Occipital lobe (tissue), 3 donors: ENCODE data around the gene FMO3. TPM values are rescaled to one million over a fixed set of nuclear protein-coding genes. Genes with fewer than 3 reads are reported as not detected.

Source experiments
- DNase-seq: peaks from one replicate; lab custom pipeline; 2025; lab: John Stamatoyannopoulos, UW
- small RNA-seq: library from RNA; depleted of rRNA; stranded (forward); fragments of <200 nt; gene quantifications from one replicate; pipeline ENCODE3, GENCODE V24; 2014
- total RNA-seq: library from RNA; depleted of rRNA; stranded (reverse); fragments of >200 nt; gene quantifications from one replicate; pipeline ENCODE4 v1.2.3, GENCODE V29; 2014

Gene FMO3
- total RNA-seq, 1 donor from 2014 or later: not detected

DNA sequence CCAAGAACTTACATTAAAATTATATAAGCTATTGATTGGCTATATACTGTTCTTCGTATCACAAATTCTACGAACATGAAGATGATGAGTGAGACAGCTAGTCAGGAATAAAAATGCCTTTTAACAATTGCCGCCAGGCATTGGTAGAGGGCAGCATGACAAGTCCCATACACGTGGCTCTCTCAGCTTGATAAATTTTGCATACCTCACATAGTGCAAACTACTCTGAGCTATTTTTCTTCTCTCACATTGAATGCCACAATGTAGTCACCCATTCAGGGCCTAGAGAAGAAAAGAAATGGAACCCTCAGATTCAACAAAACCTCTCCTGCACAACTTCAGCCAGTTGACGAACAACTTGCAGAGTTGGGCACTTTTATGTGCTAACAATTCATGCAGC, 67.4 kb downstream of the FMO3 start:
- DNase-seq: no peak

DNA sequence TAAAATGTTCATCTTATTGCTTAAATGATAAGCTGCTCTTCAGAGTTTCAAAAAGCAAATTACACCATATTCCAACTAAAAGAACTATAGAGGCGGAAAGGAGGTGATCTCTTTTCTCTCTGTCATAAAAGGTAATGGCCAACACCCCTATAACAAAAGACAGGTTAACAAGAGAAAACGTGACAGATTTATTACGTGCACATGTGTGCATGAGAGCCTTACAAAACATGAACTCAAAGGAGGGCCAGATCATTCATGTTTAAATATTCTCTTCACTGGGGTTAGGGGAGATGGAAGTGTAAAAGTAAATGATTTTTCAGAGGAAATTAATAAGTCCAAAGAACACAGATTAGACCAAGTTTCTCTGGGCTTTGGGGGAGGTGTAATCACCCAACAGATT, 67.8 kb downstream of the FMO3 start:
- DNase-seq: no peak

DNA sequence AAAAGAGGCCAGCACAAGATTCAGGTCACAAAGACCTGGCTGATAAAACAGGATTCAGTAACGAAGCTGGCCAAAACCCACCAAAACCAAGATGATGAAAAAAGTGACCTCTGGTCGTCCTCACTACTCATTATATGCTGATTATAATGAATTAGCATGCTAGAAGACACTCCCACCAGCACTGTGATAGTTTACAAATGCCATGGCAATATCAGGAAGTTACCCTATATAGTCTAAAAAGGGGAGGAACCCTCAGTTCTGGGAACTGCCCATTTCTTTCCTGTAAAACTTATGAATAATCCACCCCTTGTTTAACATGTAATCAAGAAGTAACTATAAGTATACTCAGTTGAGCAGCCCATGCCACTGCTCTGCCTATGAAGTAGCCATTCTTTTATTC, 68.4 kb downstream of the FMO3 start:
- no peak for DNase-seq

- DNase-seq: no peak
These were observed 69.5 kb downstream of the FMO3 start for GRCh38 chr1:171160211-171160610.

DNA sequence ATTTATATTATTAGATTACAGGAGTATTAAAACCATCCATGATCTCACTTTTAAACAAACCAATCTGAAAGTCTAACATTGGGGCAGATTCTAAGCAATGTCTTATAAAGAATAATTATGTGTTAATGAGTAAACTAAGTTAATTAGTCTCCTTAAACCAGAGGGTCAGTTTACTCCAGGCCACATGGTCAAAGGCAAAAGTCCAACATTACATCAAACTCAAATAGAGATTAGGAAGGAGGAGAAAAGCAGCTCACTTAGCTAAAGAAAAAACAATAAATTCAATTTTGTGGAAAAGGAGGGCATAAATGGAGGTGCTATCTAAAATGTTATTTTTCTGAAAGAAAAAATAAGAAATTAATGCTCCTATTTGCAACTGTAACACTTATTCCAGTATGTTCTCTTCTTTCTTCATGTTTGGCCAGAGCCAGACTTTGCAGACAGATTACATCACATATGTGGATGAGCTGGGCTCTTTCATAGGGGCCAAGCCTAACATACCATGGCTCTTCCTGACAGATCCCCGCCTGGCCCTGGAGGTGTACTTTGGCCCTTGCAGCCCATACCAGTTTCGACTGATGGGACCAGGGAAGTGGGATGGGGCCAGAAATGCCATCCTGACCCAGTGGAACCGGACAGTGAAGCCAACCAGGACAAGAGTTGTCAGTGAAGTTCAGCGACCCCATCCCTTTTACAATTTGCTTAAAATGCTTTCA, 70.1 kb downstream of the FMO3 start:
- no peak for DNase-seq

DNA sequence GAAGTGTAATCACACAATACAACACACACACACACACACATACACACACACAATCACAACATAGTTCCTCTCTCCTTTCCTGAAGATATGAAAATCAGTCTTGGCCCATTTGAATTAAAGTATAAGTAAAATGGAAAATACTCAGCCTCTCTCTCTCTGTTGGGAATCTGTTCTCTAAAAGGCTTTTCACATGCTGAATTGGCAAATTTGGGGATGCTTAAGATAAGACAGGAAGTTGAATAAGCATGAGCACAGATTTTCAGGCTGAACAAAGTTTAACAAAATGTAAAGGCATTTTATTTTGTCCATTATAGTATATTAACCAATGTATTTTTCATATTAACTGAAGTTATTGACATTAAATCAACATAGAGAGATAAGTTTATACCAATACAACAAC, 70.7 kb downstream of the FMO3 start:
- DNase-seq: no peak

- DNase-seq: no peak
These were observed 75.7 kb downstream of the FMO3 start for GRCh38 chr1:171166361-171166760.

Small RNA genes lying within 50 kb of the gene (small RNA-seq; reads per million reads assigned to genes)
- gene MIR1295A: 0.09 reads per million

Other genes with a start within 250 kb of the FMO3 start
- gene MROH9, start 155.4 kb upstream of the FMO3 start, total RNA-seq: not detected
- 0.31 TPM for gene FMO2, start 94.4 kb downstream of the FMO3 start, total RNA-seq
- 5.8 TPM for gene FMO1, start 157.6 kb downstream of the FMO3 start, total RNA-seq
- gene FMO4, start 223.3 kb downstream of the FMO3 start, total RNA-seq: 1.9 TPM